H9 (cell line): ENCODE measurements around the gene RDH13. TPM values are rescaled to one million over a fixed set of nuclear protein-coding genes. Genes with fewer than 3 reads are reported as not detected.

Source experiments
- DNase-seq: peaks from one replicate; pipeline ENCODE4 v3.0.0-alpha.2; 2017
- H2AFZ ChIP-seq: one replicate; pipeline ENCODE4 v1.6.1; 2013; ENCODE audit warnings: mild to moderate bottlenecking, low read length, control low read depth, moderate library complexity
- H2AK5ac ChIP-seq: 2 replicates; pipeline ENCODE4 v1.6.1; 2013; ENCODE audit warnings: low read length, control low read depth, mixed read lengths; ENCODE audit not compliant: insufficient read length
- H2BK120ac ChIP-seq: one replicate; pipeline ENCODE4 v1.6.1; 2013; ENCODE audit warnings: low read depth, mild to moderate bottlenecking, low read length, control low read depth, inconsistent platforms; ENCODE audit not compliant: poor library complexity, severe bottlenecking
- H2BK12ac ChIP-seq: 2 replicates; pipeline ENCODE4 v1.6.1; 2013; ENCODE audit warnings: low read length, control low read depth, mixed read lengths, low read depth; ENCODE audit not compliant: insufficient read length
- H2BK15ac ChIP-seq: 2 replicates; pipeline ENCODE4 v1.6.1; 2013; ENCODE audit warnings: low read depth, low read length, control low read depth
- H2BK20ac ChIP-seq: one replicate; pipeline ENCODE4 v1.6.1; 2013; ENCODE audit warnings: low read depth, mild to moderate bottlenecking, low read length, control low read depth, inconsistent platforms; ENCODE audit not compliant: poor library complexity, severe bottlenecking
- H2BK5ac ChIP-seq: 2 replicates; pipeline ENCODE4 v1.6.1; 2013; ENCODE audit warnings: low read length, control low read depth, mixed read lengths; ENCODE audit not compliant: insufficient read length
- H3K14ac ChIP-seq: 2 replicates; pipeline ENCODE4 v1.6.1; 2013; ENCODE audit warnings: low read length, control low read depth; ENCODE audit not compliant: insufficient read depth
- H3K18ac ChIP-seq: 2 replicates; pipeline ENCODE4 v1.6.1; 2013; ENCODE audit warnings: low read depth, mild to moderate bottlenecking, mixed read lengths, low read length, control low read depth; ENCODE audit not compliant: insufficient read length
- H3K23ac ChIP-seq: 2 replicates; pipeline ENCODE4 v1.6.1; 2013; ENCODE audit warnings: low read length, control low read depth, mixed read lengths, low read depth; ENCODE audit not compliant: insufficient read length
- H3K23me2 ChIP-seq: 2 replicates; pipeline ENCODE4 v1.6.1; 2013; ENCODE audit warnings: low read depth, mild to moderate bottlenecking, mixed read lengths, low read length, control low read depth; ENCODE audit not compliant: insufficient read length, poor library complexity, severe bottlenecking
- H3K27ac ChIP-seq: 2 replicates; pipeline ENCODE4 v1.5.1; 2013; ENCODE audit warnings: low read length, control low read depth, mixed read lengths, low read depth; ENCODE audit not compliant: insufficient read length
- H3K27me3 ChIP-seq: 2 replicates; pipeline ENCODE4 v1.6.1; 2013; ENCODE audit warnings: low read length, control low read depth, inconsistent platforms; ENCODE audit not compliant: insufficient read depth
- H3K4ac ChIP-seq: 2 replicates; pipeline ENCODE4 v1.6.1; 2013; ENCODE audit warnings: low read depth, mild to moderate bottlenecking, control low read depth, inconsistent platforms, low read length, moderate library complexity
- H3K4me1 ChIP-seq: 2 replicates; pipeline ENCODE4 v1.6.1; 2013; ENCODE audit warnings: low read length, control low read depth, inconsistent platforms; ENCODE audit not compliant: insufficient read depth
- H3K4me2 ChIP-seq: 2 replicates; pipeline ENCODE4 v1.6.1; 2013; ENCODE audit warnings: low read length, control low read depth, mixed read lengths; ENCODE audit not compliant: insufficient read length, insufficient read depth
- H3K56ac ChIP-seq: 2 replicates; pipeline ENCODE4 v1.6.1; 2013; ENCODE audit warnings: low read depth, mild to moderate bottlenecking, mixed read lengths, low read length, control low read depth; ENCODE audit not compliant: insufficient read length
- H3K79me1 ChIP-seq: 2 replicates; pipeline ENCODE4 v1.6.1; 2013; ENCODE audit warnings: low read depth, mild to moderate bottlenecking, moderate library complexity, low read length, control low read depth, inconsistent platforms; ENCODE audit not compliant: insufficient read depth, poor library complexity, severe bottlenecking
- H3K79me2 ChIP-seq: 2 replicates; pipeline ENCODE4 v1.6.1; 2013; ENCODE audit warnings: low read length, control low read depth, inconsistent platforms; ENCODE audit not compliant: insufficient read depth
- H3K9ac ChIP-seq: 2 replicates; pipeline ENCODE4 v1.6.1; 2013; ENCODE audit warnings: low read length, control low read depth, mixed read lengths; ENCODE audit not compliant: insufficient read length; ENCODE audit errors: extremely low read depth
- H3K9me3 ChIP-seq: one replicate; pipeline ENCODE4 v1.6.1; 2013; ENCODE audit warnings: low read depth, low read length, inconsistent platforms; ENCODE audit not compliant: control insufficient read depth
- H3T11ph ChIP-seq: one replicate; pipeline ENCODE4 v1.6.1; 2013; ENCODE audit warnings: mild to moderate bottlenecking, low read length, control low read depth, inconsistent platforms
- H4K20me1 ChIP-seq: one replicate; pipeline ENCODE4 v1.6.1; 2013; ENCODE audit not compliant: control insufficient read depth, insufficient read length, insufficient read depth
- H4K5ac ChIP-seq: 2 replicates; pipeline ENCODE4 v1.6.1; 2013; ENCODE audit warnings: low read depth, mild to moderate bottlenecking, mixed read lengths, low read length, control low read depth; ENCODE audit not compliant: insufficient read length
- H4K8ac ChIP-seq: replicated peaks from 2 replicates; pipeline ENCODE4 v1.6.1; 2013; ENCODE audit warnings: low read length, control low read depth, mixed read lengths, low read depth; ENCODE audit not compliant: insufficient read length
- H4K91ac ChIP-seq: 2 replicates; pipeline ENCODE4 v1.6.1; 2013; ENCODE audit warnings: low read depth, mild to moderate bottlenecking, moderate library complexity, mixed read lengths, low read length, control low read depth; ENCODE audit not compliant: insufficient read length
- H3K27ac Mint-ChIP-seq, 3 experiments: 2 replicates in 2 of 3; 3 replicates in 1 of 3; pipeline ENCODE4 v1.8.0; 2020 to 2021; ENCODE audit warnings: mixed read lengths in 3 of 3, mild to moderate bottlenecking in 1 of 3, moderate library complexity in 1 of 3
- H3K27me3 Mint-ChIP-seq: 2 replicates; pipeline ENCODE4 v1.8.0; 2021; ENCODE audit warnings: low read depth, mild to moderate bottlenecking, moderate library complexity, mixed read lengths
- H3K36me3 Mint-ChIP-seq, 3 experiments: 2 replicates in 2 of 3; 3 replicates in 1 of 3; pipeline ENCODE4 v1.8.0; 2020 to 2021; ENCODE audit warnings: low read depth in 3 of 3, mixed read lengths in 3 of 3; ENCODE audit not compliant: insufficient read depth in 1 of 3
- H3K4me1 Mint-ChIP-seq, 2 experiments: 2 replicates each; pipeline ENCODE4 v1.8.0; 2020; ENCODE audit warnings: mixed read lengths in 2 of 2
- H3K4me3 Mint-ChIP-seq, 2 experiments: 2 replicates in 1 of 2; 3 replicates in 1 of 2; pipeline ENCODE4 v1.8.0; 2020 to 2021; ENCODE audit warnings: mild to moderate bottlenecking in 2 of 2, mixed read lengths in 2 of 2, moderate library complexity in 1 of 2
- H3K9me3 Mint-ChIP-seq, 2 experiments: 2 replicates in 1 of 2; 3 replicates in 1 of 2; pipeline ENCODE4 v1.8.0; 2020; ENCODE audit warnings: mild to moderate bottlenecking in 2 of 2, mixed read lengths in 2 of 2, moderate library complexity in 1 of 2
- WGBS: extraction: QIAGEN DNeasy Blood & Tissue Kit; methylation state at CpG from one replicate; pipeline ENCODE4 v1.1.7; 2013; ENCODE audit warnings: missing lambda C conversion rate, low lambda C conversion rate, mixed read lengths; ENCODE audit not compliant: insufficient read length; ENCODE audit errors: extremely low coverage; 5-methylcytosine and 5-hydroxymethylcytosine counted together
- total RNA-seq: library from RNA; stranded (reverse); gene quantifications from 2 replicates; pipeline ENCODE4 v1.2.1, GENCODE V29; 2021
- TF ChIP-seq, protein P1 (sequence below): fragments of 200-600 bp; sonication (generic); conservative IDR thresholded peaks from 3 replicates; pipeline ENCODE4 v1.8.0; 2021; ENCODE audit warnings: antibody characterized with exemption, mild to moderate bottlenecking

RDH13 gene
- total RNA-seq, 1 experiment from 2014 or later: 21.5 TPM

- TF ChIP-seq, protein P1, sequence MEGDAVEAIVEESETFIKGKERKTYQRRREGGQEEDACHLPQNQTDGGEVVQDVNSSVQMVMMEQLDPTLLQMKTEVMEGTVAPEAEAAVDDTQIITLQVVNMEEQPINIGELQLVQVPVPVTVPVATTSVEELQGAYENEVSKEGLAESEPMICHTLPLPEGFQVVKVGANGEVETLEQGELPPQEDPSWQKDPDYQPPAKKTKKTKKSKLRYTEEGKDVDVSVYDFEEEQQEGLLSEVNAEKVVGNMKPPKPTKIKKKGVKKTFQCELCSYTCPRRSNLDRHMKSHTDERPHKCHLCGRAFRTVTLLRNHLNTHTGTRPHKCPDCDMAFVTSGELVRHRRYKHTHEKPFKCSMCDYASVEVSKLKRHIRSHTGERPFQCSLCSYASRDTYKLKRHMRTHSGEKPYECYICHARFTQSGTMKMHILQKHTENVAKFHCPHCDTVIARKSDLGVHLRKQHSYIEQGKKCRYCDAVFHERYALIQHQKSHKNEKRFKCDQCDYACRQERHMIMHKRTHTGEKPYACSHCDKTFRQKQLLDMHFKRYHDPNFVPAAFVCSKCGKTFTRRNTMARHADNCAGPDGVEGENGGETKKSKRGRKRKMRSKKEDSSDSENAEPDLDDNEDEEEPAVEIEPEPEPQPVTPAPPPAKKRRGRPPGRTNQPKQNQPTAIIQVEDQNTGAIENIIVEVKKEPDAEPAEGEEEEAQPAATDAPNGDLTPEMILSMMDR: no peak
- Histone ChIP-seq H3K79me2 (peaks cover 28% of the 10 kb centered on the region; the same call in 1 of the 2 replicates), H4K20me1 (no peaks in the 10 kb centered on the region)
These were observed 34.2 kb downstream of the RDH13 start for GRCh38 chr19:55028757-55029156.

More at GRCh38 chr19:55028757-55029156, 34.2 kb downstream of the RDH13 start:
- H4K91ac ChIP-seq: no peak overlapping the region
- H4K5ac ChIP-seq: no peak overlapping the region
- H3K23me2 ChIP-seq: peaks cover 3% of the 10 kb centered on the region
- no peak overlapping the region for H2BK15ac ChIP-seq
- no peak overlapping the region for H3K27ac Mint-ChIP-seq
- no peak overlapping the region for H3K4me3 Mint-ChIP-seq
- peaks cover 2 to 62% of the 10 kb centered on the region in 2 experiments for H3K9me3 Mint-ChIP-seq
- H2BK5ac ChIP-seq: no peak overlapping the region
- no peak overlapping the region for H2BK20ac ChIP-seq
- no peaks in the 10 kb centered on the region for H3K27me3 Mint-ChIP-seq
- no peaks in the 10 kb centered on the region for H3K27me3 ChIP-seq
- H3K18ac ChIP-seq: no peak overlapping the region
- H3K9me3 ChIP-seq: no peaks in the 10 kb centered on the region
- H3K4me1 ChIP-seq: no peaks in the 10 kb centered on the region
- no peak overlapping the region for H3K23ac ChIP-seq
- no peak overlapping the region for H2AFZ ChIP-seq
- no peak for DNase-seq
- H2BK120ac ChIP-seq: no peak overlapping the region
- H2BK12ac ChIP-seq: no peak overlapping the region
- peaks cover 7% of the 10 kb centered on the region for H3K79me1 ChIP-seq
- H3K4ac ChIP-seq: no peak overlapping the region
- no peak overlapping the region for H2AK5ac ChIP-seq
- WGBS: no CpG with 5 or more reads among the region's 7 CpGs
- H4K8ac ChIP-seq: no peak overlapping the region
- H3T11ph ChIP-seq: no peak overlapping the region
- H3K4me2 ChIP-seq: no peak overlapping the region
- no peak overlapping the region for H3K56ac ChIP-seq
- no peaks in the 10 kb centered on the region for H3K4me1 Mint-ChIP-seq
- peaks cover 3 to 14% (median 5%) of the 10 kb centered on the region in 3 experiments for H3K36me3 Mint-ChIP-seq
- no peak overlapping the region for H3K9ac ChIP-seq
- no peak overlapping the region for H3K14ac ChIP-seq
- no peak overlapping the region for H3K27ac ChIP-seq
